GM10248 (cell line): Measurements from ENCODE around the gene MAPK10.

Experiments
- CTCF ChIA-PET: fragments of 300-600 bp; sonication (Branson Sonifier 250); formaldehyde crosslinking; extraction: SDS; loops from one replicate; lab custom pipeline; 2021; ENCODE audit warnings: antibody characterized with exemption; lab: Yijun Ruan, JAX
- POLR2A ChIA-PET: fragments of 350-650 bp; sonication (Branson Sonifier 250); formaldehyde crosslinking; extraction: SDS; loops from one replicate; lab custom pipeline; 2020; ENCODE audit warnings: antibody characterized with exemption; lab: Yijun Ruan, JAX
- DNase-seq: peaks from one replicate; pipeline ENCODE4 v3.0.0; 2012; ENCODE audit errors: extremely low spot score
- CTCF ChIP-seq: IDR thresholded peaks from 2 replicates; pipeline ENCODE4 v1.5.1; 2012; ENCODE audit warnings: mild to moderate bottlenecking, low read depth; ENCODE audit errors: extremely low read depth, missing control alignments, control extremely low read depth

MAPK10 gene

GRCh38 chr4:86160426-86160825 lies 199.4 kb downstream of the MAPK10 start:
- ChIA-PET POLR2A (no interaction called here), CTCF (no interaction called here)
- no peak for DNase-seq
- TF ChIP-seq CTCF = no peak

- TF ChIP-seq CTCF = no peak
- ChIA-PET CTCF (no interaction called here), POLR2A (no interaction called here)
- DNase-seq = no peak
Measured at GRCh38 chr4:86159216-86159615, 200.6 kb downstream of the MAPK10 start.

GRCh38 chr4:86156531-86156930 lies 203.3 kb downstream of the MAPK10 start:
- ChIA-PET POLR2A (no interaction called here), CTCF (interaction anchor here (0.9 kb wide), 1 partner anchor 11 kb away, joined by 3 read pairs; no protein-coding TSS in a partner anchor)
- no peak for DNase-seq
- no peak for TF ChIP-seq CTCF

GRCh38 chr4:86155766-86156165 lies 204.1 kb downstream of the MAPK10 start:
- ChIA-PET POLR2A (no interaction called here), CTCF (interaction anchor here (0.9 kb wide), 1 partner anchor 10 kb away, joined by 3 read pairs; no protein-coding TSS in a partner anchor)
- no peak for TF ChIP-seq CTCF
- DNase-seq = no peak

GRCh38 chr4:86152454-86152853 lies 207.4 kb downstream of the MAPK10 start:
- DNase-seq = no peak
- no peak for TF ChIP-seq CTCF
- ChIA-PET POLR2A (no interaction called here), CTCF (no interaction called here)

- no peak for TF ChIP-seq CTCF
Measured at GRCh38 chr4:86151196-86151595, 208.7 kb downstream of the MAPK10 start.

More at GRCh38 chr4:86151196-86151595, 208.7 kb downstream of the MAPK10 start:
- CTCF ChIA-PET = interaction anchor here (1.6 to 2.2 kb wide), 2 partner anchors 9 to 13 kb away, joined by 4 to 9 read pairs; no protein-coding TSS in a partner anchor
- DNase-seq = no peak
- POLR2A ChIA-PET = no interaction called here
